ENCODE data around the gene CTAG1B.
"Not testable (repeated sequence)": the region's sequence is repeated elsewhere in the genome, so short reads cannot be mapped to it uniquely, and the experiment has no call there.

CTAG1B gene

GRCh38 chrX:154619182-154619581, at the start of gene CTAG1B:
Gene CTAG1B (minus strand): TSS chrX:154619282. CDS start chrX:154619218, 64 bp downstream.
- DNase-seq, result not testable (repeated sequence)

- DNase-seq, result no peak
Observed at GRCh38 chrX:154661899-154662298, 42.8 kb upstream of the CTAG1B start.

DNA sequence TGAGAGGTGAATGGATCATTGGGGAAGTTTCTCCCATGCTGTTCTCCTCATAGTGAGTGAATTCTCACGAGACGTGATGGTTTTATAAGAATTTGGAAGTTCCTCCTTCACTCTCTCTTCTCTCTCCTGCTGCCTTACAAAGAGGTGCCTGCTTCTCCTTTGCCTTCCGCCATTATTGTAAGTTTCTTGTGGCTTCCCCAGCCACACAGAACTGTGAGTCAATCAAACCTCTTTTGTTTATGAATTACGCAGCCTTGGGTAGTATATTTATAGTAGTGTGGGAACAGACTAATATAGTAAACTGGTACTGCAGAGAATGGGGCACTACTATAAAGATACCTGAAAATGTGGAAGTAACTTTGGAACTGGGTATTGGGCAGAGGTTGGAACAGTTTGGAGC, 42.1 kb upstream of the CTAG1B start:
- no peak for DNase-seq

DNA sequence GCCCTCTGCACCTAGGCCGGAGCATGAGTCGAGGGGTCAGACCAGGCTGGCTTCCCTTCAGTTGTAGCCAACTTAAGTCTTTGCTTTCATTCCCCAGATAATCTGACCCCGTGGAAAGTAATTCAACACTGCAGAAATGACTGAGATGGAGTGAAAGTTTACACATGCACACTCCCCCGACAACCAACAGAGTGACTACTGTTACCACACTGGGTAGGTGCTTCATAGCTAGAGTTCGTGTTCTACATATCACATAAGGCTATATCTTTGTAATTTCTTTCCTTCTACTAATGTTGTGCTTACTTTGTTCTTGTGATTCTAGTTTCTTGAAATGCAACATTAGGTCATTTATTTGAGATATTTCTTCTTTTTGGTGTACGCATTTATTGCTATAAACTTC, 41.5 kb upstream of the CTAG1B start:
- no peak for DNase-seq

DNA sequence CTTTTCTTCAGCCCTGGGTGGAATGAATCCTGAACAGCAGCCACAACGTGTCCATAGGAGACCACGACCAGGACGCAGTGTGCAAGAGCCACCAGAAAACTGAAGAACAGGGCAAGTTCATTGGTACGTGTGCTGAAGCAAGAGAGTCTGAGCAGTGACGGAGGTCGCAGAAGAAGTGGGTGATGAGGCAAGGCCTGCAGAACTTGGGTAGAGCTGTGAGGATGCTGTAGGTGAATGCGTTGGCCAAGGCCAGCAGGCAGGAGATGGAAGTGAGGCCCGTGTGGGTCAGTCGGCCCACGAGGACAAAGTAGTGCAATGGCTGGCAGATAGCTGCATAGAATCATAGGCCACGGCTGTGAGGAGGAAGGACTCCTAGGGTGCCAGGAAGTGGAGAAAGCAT, 39.9 kb upstream of the CTAG1B start:
- DNase-seq, result no peak

GRCh38 chrX:154658187-154658586, 39.1 kb upstream of the CTAG1B start:
- no peak for DNase-seq

DNA sequence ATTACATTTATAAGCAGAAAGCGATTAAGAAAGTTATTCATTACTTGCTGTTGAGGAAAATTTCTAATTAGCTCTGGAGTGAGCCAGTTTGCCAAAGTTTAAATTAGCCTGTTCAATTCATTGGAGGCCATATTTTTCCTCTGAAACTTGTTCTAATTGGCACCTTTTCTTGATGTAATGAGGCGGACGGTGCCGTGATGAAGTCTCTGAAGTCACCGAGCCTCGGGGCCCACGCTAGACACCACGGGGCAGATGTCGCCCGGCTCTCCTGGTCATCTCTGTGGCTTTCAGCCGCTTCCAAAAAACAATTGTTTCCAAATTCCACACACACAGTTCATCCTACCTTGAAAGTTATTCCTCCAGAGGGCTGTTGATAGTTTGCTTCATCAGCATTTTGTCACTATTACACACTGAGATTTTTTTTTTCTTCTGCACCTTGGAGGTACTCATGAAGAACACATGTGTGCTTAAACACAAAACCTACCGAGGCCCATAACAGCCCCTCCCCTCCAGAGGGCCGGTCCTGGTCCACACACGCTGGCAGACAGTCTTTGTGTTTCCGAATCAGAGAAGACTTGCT, 38.2 kb upstream of the CTAG1B start:
- no peak for DNase-seq

- no peak for DNase-seq
Observed at GRCh38 chrX:154655786-154656185, 36.7 kb upstream of the CTAG1B start.

DNA sequence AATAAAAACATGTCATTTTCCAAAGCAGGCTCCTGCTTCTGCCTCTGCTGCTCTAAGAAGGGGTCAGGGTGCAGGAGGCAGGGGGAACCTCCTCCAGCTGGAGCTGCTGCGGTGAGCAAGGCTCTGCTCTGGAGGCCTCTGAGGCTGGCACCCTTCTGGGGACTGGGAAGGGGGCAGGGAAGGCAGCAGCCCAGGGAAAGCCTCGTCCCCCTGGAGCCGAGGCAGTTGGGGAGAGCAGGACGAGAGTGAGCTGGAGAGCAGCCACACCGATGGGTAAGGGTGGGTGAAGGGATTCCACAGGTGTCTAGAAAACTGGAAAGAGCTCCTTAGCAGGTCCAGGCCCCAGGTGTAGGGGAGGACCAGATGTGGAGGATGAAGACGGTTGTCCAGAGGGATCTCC, 36.3 kb upstream of the CTAG1B start:
- DNase-seq, result no peak

GRCh38 chrX:154654925-154655324, 35.8 kb upstream of the CTAG1B start:
- no peak for DNase-seq

DNA sequence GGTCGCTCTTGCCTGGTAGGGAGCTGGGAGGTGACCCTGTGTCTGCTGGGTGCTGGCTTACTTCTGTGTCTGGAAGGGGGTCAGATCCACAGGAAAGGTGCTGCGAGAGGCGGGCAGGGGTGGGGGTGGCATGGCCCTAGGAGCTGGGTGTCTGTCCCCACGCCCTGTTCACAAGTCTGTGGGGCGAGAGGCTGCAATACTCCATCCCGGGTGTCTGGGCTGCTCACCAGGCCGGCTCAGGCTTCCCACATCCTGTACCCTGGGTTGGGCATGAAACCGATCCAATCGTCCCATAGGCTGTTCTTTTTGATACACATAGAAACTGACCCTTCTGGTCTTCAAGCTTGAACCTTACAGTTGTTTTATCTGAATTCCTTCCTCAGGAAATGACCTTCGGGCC, 35.3 kb upstream of the CTAG1B start:
- DNase-seq, result no peak

DNA sequence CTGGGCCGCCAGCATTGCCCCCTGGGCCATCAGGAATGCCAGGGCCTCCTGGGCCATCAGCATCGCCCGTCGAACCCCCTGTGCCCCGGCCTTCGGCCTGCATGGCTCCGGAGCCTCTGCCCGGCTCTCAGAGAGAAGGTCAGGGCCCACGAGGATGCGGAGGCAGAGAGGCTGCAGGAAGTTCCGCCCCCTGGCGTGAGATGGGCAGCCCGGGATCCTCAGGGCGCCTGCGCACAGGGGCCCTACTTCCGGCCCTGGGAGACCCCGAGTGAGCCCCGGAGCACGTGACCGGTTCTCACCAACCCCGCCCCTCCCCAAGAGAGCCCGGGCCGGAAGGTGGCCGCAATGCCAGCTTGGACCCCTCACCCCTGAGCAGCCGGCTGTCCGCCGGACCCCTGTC, 34.3 kb upstream of the CTAG1B start, which contains the start of gene CTAG2:
Gene CTAG2, minus strand, starts transcription at position 167 of the 400 bp plus-strand sequence. Its CDS starts 64 bp downstream, at position 103.
- DNase-seq, result not testable (repeated sequence)

DNA sequence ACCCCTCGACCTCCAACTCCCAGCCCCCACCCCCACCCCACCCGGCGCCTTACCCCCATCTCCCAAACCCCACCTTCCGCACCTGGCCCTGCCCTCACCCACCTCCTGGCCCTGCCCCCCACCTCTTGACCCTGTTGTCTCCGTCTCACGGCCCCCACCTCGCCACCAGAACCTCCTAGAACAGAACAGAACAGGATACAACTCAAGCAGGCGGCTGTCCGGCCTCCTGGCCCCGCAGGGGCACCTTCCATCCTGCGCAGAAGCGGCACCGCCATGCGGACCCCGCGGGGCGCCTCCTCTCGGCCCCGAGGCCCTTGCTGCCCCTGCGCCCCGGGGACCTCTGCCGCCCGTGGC, 33.9 kb upstream of the CTAG1B start:
- DNase-seq, result no peak

DNA sequence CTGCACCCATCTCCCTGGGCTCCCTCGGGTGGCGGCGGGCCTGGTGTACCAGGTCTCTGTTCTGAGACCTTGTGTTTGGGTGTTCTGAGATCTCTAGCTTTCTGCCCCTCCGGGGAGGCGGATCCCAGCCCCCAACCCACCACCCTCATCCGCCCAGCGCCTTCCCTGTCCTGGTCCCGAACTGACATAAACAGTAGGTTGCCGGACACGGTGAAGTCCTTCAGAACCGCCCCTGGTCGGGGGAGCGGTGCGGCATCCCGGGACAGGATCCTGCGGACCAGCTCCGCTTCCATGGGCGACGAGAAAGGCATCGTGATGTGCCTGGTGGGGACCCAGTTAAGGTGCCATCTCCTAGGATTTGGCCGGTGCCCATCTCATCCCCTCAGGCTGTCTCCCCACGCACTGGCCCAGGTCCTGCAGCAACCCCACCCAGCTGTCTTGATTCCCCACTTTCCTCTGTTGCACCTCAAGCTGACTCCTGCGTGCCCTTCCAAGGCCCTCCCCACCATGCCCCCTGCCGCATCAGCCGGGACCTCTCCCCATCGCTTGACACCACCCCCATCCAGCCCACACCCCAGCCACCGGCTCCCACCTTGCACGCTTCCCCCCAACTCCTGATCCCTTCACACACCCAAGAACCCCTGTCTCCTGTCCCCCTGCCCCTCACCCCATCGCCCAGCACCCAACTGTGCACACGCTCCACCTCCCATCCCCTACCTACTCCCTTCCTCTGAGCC, 33.4 kb upstream of the CTAG1B start:
- DNase-seq, result no peak

GRCh38 chrX:154650221-154650510, 31.1 kb upstream of the CTAG1B start:
- no peak for DNase-seq

GRCh38 chrX:154649503-154650220, 30.6 kb upstream of the CTAG1B start:
- no peak for DNase-seq

GRCh38 chrX:154648931-154649330, 29.8 kb upstream of the CTAG1B start:
- DNase-seq, result no peak

DNA sequence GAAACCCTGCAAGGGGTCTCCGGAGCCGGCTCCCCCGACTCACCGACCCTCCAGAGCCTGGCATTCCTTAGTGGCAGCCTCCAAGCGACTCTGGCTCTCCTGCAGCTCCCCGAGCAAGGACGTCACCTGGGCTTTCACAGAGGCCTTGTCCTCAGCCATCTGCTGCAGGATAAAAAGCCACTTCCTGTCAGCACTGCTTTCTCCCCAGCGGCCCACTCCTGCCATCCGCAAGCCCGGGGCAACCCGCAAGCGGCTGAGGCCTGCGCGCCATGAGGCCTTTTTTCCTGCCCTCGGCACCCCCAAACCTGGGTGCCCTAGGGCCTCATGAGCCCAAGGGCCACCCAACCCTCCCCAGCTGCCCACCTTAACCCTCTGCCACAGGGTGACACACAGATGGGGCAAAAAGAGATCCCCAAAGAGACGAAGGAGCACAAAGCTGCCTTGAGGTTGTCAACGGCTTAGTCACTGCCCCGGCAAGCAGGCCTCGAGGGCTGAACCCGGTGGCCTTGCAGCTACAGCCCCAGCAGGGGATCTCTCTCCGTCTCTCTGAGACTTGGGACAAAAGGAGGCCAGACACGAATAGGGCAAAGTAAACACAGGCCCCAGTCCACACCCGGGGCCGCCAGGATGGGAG, 26.8 kb upstream of the CTAG1B start:
- DNase-seq, result not testable (repeated sequence)

DNA sequence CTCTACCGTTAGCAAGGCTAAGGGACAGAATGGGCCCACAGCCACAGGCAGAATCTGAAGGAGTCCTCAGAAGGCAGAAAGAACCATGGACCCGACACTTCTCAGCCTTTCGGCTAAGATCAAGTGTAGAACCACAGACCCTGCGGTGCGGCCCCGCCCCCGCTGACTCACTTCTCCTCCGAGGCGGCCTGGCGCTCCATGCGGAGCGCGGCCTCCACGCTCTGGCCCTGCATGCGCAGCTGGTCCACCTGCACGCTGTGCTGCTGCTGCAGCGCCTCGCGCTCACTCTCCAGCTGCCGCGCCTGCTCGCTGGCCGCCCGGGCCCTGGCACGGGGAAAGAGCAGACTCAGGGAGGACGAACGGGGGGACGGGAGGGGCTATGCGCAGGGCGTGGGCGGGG, 24.6 kb upstream of the CTAG1B start:
- DNase-seq, result not testable (repeated sequence)

GRCh38 chrX:154641740-154642139, 22.7 kb upstream of the CTAG1B start:
- not testable (repeated sequence) for DNase-seq

DNA sequence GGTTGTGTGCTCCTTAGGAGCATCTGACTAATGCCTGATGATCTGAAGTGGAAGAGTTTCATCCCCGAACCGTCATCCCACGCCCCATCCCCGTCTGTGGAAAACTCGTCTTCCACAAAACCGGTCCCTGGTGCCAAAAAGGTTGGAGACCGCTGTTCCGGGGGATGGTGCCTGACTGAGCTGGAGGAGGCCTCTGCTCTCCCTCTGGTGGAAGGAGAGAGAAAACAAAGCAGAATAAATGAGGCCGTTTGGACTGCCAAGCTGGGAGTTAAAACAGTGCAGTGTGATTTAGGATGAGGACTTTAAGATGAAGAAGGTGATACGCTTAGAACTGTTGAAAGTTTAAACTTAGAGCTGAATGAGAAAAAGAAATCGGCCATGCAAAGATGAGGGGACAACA, 14.6 kb upstream of the CTAG1B start:
- DNase-seq, result not testable (repeated sequence)

DNA sequence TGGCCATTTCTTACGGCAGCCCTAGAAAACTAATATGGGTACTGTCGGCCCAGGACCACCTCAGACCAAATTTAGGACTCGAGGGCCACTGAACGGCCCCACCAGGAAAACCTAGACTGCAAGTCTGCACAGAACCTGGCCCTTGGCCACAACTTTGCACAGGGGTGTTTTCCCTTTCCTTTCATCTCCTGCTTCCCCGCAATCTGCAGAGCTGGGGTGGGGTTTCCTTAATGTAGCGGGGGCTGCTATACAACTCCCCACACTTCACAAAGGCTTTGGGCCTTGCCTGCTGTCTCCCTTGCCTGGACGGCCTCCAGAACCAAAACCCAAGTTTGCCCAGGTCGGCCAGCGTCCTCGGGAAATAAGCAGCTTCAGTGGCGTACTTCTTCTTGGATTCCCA, 11.9 kb upstream of the CTAG1B start:
- not testable (repeated sequence) for DNase-seq

DNA sequence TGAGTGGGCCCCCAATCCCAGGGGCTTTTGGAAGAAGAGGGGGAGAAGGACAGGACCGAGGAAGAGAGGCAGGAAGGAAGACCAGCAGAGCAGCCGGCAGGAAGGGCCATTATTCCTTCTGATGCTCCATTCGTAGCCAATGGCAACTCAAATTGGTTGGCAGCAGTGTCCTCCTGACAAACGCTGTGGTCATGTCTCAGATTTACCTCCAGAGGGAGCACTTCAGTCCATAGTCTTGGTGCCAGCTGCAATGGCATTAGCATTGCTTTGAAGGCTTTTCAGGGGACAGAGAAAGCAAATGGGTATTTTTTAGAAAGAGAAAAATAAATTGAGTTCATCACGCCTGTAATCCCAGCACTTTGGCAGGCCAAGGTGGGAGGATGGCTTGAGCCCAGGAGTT, 9.9 kb upstream of the CTAG1B start:
- DNase-seq, result not testable (repeated sequence)
